CD4-positive, alpha-beta memory T cell (primary cell): ENCODE results near the gene ARF1. TPM values are rescaled to one million over a fixed set of nuclear protein-coding genes. Genes with fewer than 3 reads are reported as not detected.

Experiments used
- CTCF ChIA-PET: fragments of 350-600 bp; sonication (Branson Sonifier 250); formaldehyde crosslinking; loops from one replicate; lab custom pipeline; 2021; ENCODE audit warnings: inconsistent platforms; ENCODE audit not compliant: partially characterized antibody; lab: Charles Lee
- POLR2A ChIA-PET: fragments of 350-600 bp; sonication (Branson Sonifier 250); formaldehyde crosslinking; loops from one replicate; lab custom pipeline; 2021; ENCODE audit not compliant: partially characterized antibody; lab: Charles Lee
- DNase-seq, 5 donors: peaks; one replicate each; pipeline versions ENCODE4 v3.0.0 to v3.0.0-alpha.2; 2020 to 2022; ENCODE audit warnings: mixed read lengths in 1 of 5
- H3K27ac ChIP-seq: one replicate; pipeline ENCODE4 v1.7.0; 2013; ENCODE audit warnings: low read depth, low read length
- H3K27me3 ChIP-seq: 2 replicates; pipeline ENCODE4 v1.7.0; 2013; ENCODE audit warnings: mild to moderate bottlenecking, low read length, moderate library complexity; ENCODE audit not compliant: insufficient read depth
- H3K36me3 ChIP-seq: 2 replicates; pipeline ENCODE4 v1.7.0; 2013; ENCODE audit warnings: mild to moderate bottlenecking, low read length, moderate library complexity; ENCODE audit not compliant: insufficient read depth
- H3K4me1 ChIP-seq: 2 replicates; pipeline ENCODE4 v1.7.0; 2013; ENCODE audit warnings: mild to moderate bottlenecking, low read length, moderate library complexity; ENCODE audit not compliant: insufficient read depth
- H3K4me3 ChIP-seq, 2 donors: one replicate each; pipeline ENCODE4 v1.7.0; 2013; ENCODE audit warnings: low read length in 2 of 2, mild to moderate bottlenecking in 1 of 2
- H3K9me3 ChIP-seq, 2 donors: one replicate each; pipeline ENCODE4 v1.7.0; 2013; ENCODE audit warnings: low read length in 2 of 2, control low read depth in 1 of 2; ENCODE audit not compliant: control insufficient read depth in 1 of 2
- H3K27ac Mint-ChIP-seq, 7 donors: one replicate each; pipeline ENCODE4 v1.8.0; 2020 to 2021; ENCODE audit warnings: mixed read lengths in 7 of 7, mild to moderate bottlenecking in 6 of 7, inconsistent platforms in 3 of 7, moderate library complexity in 3 of 7
- H3K27me3 Mint-ChIP-seq, 2 donors: one replicate each; pipeline ENCODE4 v1.8.0; 2020 to 2021; ENCODE audit warnings: mixed read lengths in 2 of 2
- H3K36me3 Mint-ChIP-seq, 2 donors: one replicate each; pipeline ENCODE4 v1.8.0; 2020 to 2021; ENCODE audit warnings: mixed read lengths in 2 of 2, inconsistent platforms in 1 of 2, mild to moderate bottlenecking in 1 of 2
- H3K4me1 Mint-ChIP-seq, 4 donors: one replicate each; pipeline ENCODE4 v1.8.0; 2020 to 2021; ENCODE audit warnings: mixed read lengths in 4 of 4, mild to moderate bottlenecking in 1 of 4
- H3K4me3 Mint-ChIP-seq, 8 donors: one replicate each; pipeline ENCODE4 v1.8.0; 2020 to 2021; ENCODE audit warnings: mixed read lengths in 8 of 8, mild to moderate bottlenecking in 7 of 8, moderate library complexity in 6 of 8, inconsistent platforms in 3 of 8
- H3K9me3 Mint-ChIP-seq, 8 donors: one replicate each; pipeline ENCODE4 v1.8.0; 2020 to 2021; ENCODE audit warnings: mixed read lengths in 8 of 8, mild to moderate bottlenecking in 5 of 8, inconsistent platforms in 3 of 8, moderate library complexity in 1 of 8
- intact Hi-C: fragments of 100-400 bp; cut with micrococcal nuclease; formaldehyde crosslinking; loops from one replicate; pipeline ENCODE4 v1.15.1; 2023
- polyA plus RNA-seq, 2 donors: library from polyadenylated mRNA; unstranded; fragments of 300-500 nt; fragmentation: Illumina TruSeq; gene quantifications; one replicate each; pipeline ENCODE4 v1.2.3, GENCODE V29; 2021
- total RNA-seq, 2 experiments: library from RNA; stranded (reverse); gene quantifications; one replicate each; pipeline ENCODE4 v1.2.3, GENCODE V29; 2021

The ARF1 gene
- total and polyA plus RNA-seq, 4 experiments from 2014 or later, result 265 to 600 (median 382) TPM

- H3K27ac ChIP-seq, result no peak overlapping the region
- Mint-ChIP-seq H3K4me3 (peak overlapping the region; percentile 59 to 94 (median 84)), H3K27ac (peak overlapping the region; percentile 10 to 97 (median 83)), H3K27me3 (no peaks in the 10 kb centered on the region), H3K4me1 (peaks cover 10 to 65% (median 39%) of the 10 kb centered on the region in 4 donors), H3K36me3 (peaks cover 0 to 31% of the 10 kb centered on the region in 2 donors), H3K9me3 (peaks cover 0 to 9% (median 0%) of the 10 kb centered on the region in 8 donors)
- no peak overlapping the region for H3K4me3 ChIP-seq
- no peaks in the 10 kb centered on the region for H3K9me3 ChIP-seq
- no peak for DNase-seq
- H3K36me3 ChIP-seq, result peaks cover 17% of the 10 kb centered on the region
- POLR2A ChIA-PET, result interaction anchor here (1.4 to 3.1 kb wide), 5 partner anchors 14 to 61 kb away, joined by 4 to 13 read pairs (median 7); partner anchors contain the start of genes ARF1, GUK1 and IBA57
- H3K27me3 ChIP-seq, result no peaks in the 10 kb centered on the region
- peaks cover 35% of the 10 kb centered on the region for H3K4me1 ChIP-seq
- CTCF ChIA-PET, result no interaction called here
- intact Hi-C loops, result loop anchor here (5.0 kb wide), 1 partner anchor 1403 kb away; the partner anchor contains the start of gene NUP133
These were observed 22.2 kb downstream of the ARF1 start for GRCh38 chr1:228104526-228105269.

- H3K36me3 ChIP-seq, result peaks cover 17% of the 10 kb centered on the region
- peaks cover 0 to 29% of the 10 kb centered on the region in 2 donors for H3K36me3 Mint-ChIP-seq
- H3K27me3 ChIP-seq, result no peaks in the 10 kb centered on the region
- no peak overlapping the region for H3K27ac ChIP-seq
- peaks cover 0 to 7% (median 0%) of the 10 kb centered on the region in 8 donors for H3K9me3 Mint-ChIP-seq
- intact Hi-C loops, result loop anchor here (5.0 kb wide), 1 partner anchor 1402 kb away; the partner anchor contains the start of gene NUP133
- H3K27me3 Mint-ChIP-seq, result no peaks in the 10 kb centered on the region
- no peaks in the 10 kb centered on the region for H3K9me3 ChIP-seq
- peaks cover 14 to 69% (median 41%) of the 10 kb centered on the region in 4 donors for H3K4me1 Mint-ChIP-seq
- ChIA-PET POLR2A (interaction anchor here (0.8 to 3.1 kb wide), 6 partner anchors 15 to 170 kb away, joined by 3 to 13 read pairs (median 6); partner anchors contain the start of genes ARF1, GUK1 and IBA57), CTCF (interaction anchor here (1.1 to 1.9 kb wide), 2 partner anchors 25 to 60 kb away, joined by 3 to 4 read pairs; partner anchors contain the start of gene IBA57)
- H3K27ac Mint-ChIP-seq, result peak overlapping the region in 3 of 7 donors; percentile 37 to 93 (median 78)
- DNase-seq, result no peak
- peak overlapping the region in 4 of 8 donors; percentile 7 to 94 (median 86) for H3K4me3 Mint-ChIP-seq
- no peak overlapping the region for H3K4me3 ChIP-seq
- H3K4me1 ChIP-seq, result peaks cover 41% of the 10 kb centered on the region
These were observed 22.9 kb downstream of the ARF1 start for GRCh38 chr1:228105270-228105995.

- Histone ChIP-seq H3K27me3 (no peaks in the 10 kb centered on the region), H3K4me1 (peaks cover 36% of the 10 kb centered on the region), H3K9me3 (no peaks in the 10 kb centered on the region), H3K4me3 (no peak overlapping the region), H3K27ac (no peak overlapping the region), H3K36me3 (peaks cover 12% of the 10 kb centered on the region)
- H3K9me3 Mint-ChIP-seq, result peaks cover 0 to 7% (median 0%) of the 10 kb centered on the region in 8 donors
- peaks cover 0 to 29% of the 10 kb centered on the region in 2 donors for H3K36me3 Mint-ChIP-seq
- ChIA-PET POLR2A (interaction anchor here (0.8 to 3.1 kb wide), 7 partner anchors 16 to 351 kb away, joined by 3 to 13 read pairs (median 6); partner anchors contain the start of genes ARF1, GUK1 and IBA57), CTCF (interaction anchor here (0.9 to 1.9 kb wide), 4 partner anchors 23 to 59 kb away, joined by 3 to 4 read pairs (median 4); partner anchors contain the start of gene IBA57)
- no peak for DNase-seq
- H3K4me1 Mint-ChIP-seq, result peaks cover 14 to 65% (median 38%) of the 10 kb centered on the region in 4 donors
- peak overlapping the region in 2 of 7 donors; percentile 44 to 75 for H3K27ac Mint-ChIP-seq
- H3K27me3 Mint-ChIP-seq, result no peaks in the 10 kb centered on the region
- H3K4me3 Mint-ChIP-seq, result peak overlapping the region in 5 of 8 donors; percentile 24 to 64 (median 25)
- intact Hi-C loops, result loop anchor here (5.0 kb wide), 1 partner anchor 1401 kb away; the partner anchor contains the start of gene NUP133
These were observed 23.7 kb downstream of the ARF1 start for GRCh38 chr1:228105996-228106799.

- intact Hi-C loops, result loop anchor here (5.0 kb wide), 1 partner anchor 1401 kb away; the partner anchor contains the start of gene NUP133
- peak overlapping the region in 4 of 8 donors; percentile 24 to 49 (median 25) for H3K4me3 Mint-ChIP-seq
- Histone ChIP-seq H3K9me3 (no peaks in the 10 kb centered on the region), H3K4me1 (peaks cover 31% of the 10 kb centered on the region), H3K27ac (no peak overlapping the region), H3K36me3 (peaks cover 12% of the 10 kb centered on the region), H3K4me3 (no peak overlapping the region), H3K27me3 (no peaks in the 10 kb centered on the region)
- DNase-seq, result no peak
- peaks cover 0 to 7% (median 0%) of the 10 kb centered on the region in 8 donors for H3K9me3 Mint-ChIP-seq
- H3K27ac Mint-ChIP-seq, result peak overlapping the region in 3 of 7 donors; percentile 22 to 75 (median 44)
- peaks cover 9 to 60% (median 33%) of the 10 kb centered on the region in 4 donors for H3K4me1 Mint-ChIP-seq
- POLR2A ChIA-PET, result interaction anchor here (1.3 to 3.1 kb wide), 4 partner anchors 16 to 59 kb away, joined by 6 to 13 read pairs (median 10); partner anchors contain the start of genes ARF1, GUK1 and IBA57
- H3K36me3 Mint-ChIP-seq, result peaks cover 0 to 24% of the 10 kb centered on the region in 2 donors
- CTCF ChIA-PET, result interaction anchor here (0.9 to 1.9 kb wide), 4 partner anchors 23 to 58 kb away, joined by 3 to 4 read pairs (median 4); partner anchors contain the start of gene IBA57
- H3K27me3 Mint-ChIP-seq, result no peaks in the 10 kb centered on the region
These were observed 24.2 kb downstream of the ARF1 start for GRCh38 chr1:228106800-228107054.

- intact Hi-C loops, result loop anchor here (5.0 kb wide), 1 partner anchor 1400 kb away; the partner anchor contains the start of gene NUP133
- ChIA-PET POLR2A (interaction anchor here (2.6 to 3.1 kb wide), 2 partner anchors 25 to 32 kb away, joined by 13 to 33 read pairs; partner anchors contain the start of genes ARF1 and GUK1), CTCF (interaction anchor here (1.1 to 1.8 kb wide), 2 partner anchors 26 to 348 kb away, joined by 3 read pairs; no protein-coding TSS in a partner anchor)
- H3K4me1 ChIP-seq, result peaks cover 29% of the 10 kb centered on the region
- H3K36me3 Mint-ChIP-seq, result peaks cover 0 to 24% of the 10 kb centered on the region in 2 donors
- no peak overlapping the region for H3K4me3 ChIP-seq
- DNase-seq, result no peak
- no peak overlapping the region for H3K27ac ChIP-seq
- peaks cover 0 to 7% (median 0%) of the 10 kb centered on the region in 8 donors for H3K9me3 Mint-ChIP-seq
- no peaks in the 10 kb centered on the region for H3K27me3 ChIP-seq
- peak overlapping the region; percentile 69 to 95 (median 93) for H3K4me3 Mint-ChIP-seq
- H3K36me3 ChIP-seq, result peaks cover 12% of the 10 kb centered on the region
- H3K27me3 Mint-ChIP-seq, result no peaks in the 10 kb centered on the region
- H3K27ac Mint-ChIP-seq, result peak overlapping the region in 5 of 7 donors; percentile 70 to 98 (median 92)
- no peaks in the 10 kb centered on the region for H3K9me3 ChIP-seq
- peaks cover 9 to 59% (median 33%) of the 10 kb centered on the region in 4 donors for H3K4me1 Mint-ChIP-seq
These were observed 25.1 kb downstream of the ARF1 start for GRCh38 chr1:228107636-228108035.
